OCI-LY1 (cell line): ENCODE data around the gene NEK4.

ENCODE experiments used
- H2AFZ ChIP-seq: fragments of 200-600 bp; sonication (generic), shearing (Covaris generic); 2 replicates; pipeline ENCODE4 v1.6.0; 2014; ENCODE audit warnings: antibody characterized with exemption, mild to moderate bottlenecking, low read length
- H3F3A ChIP-seq: fragments of 200-600 bp; sonication (generic), shearing (Covaris generic); 2 replicates; pipeline ENCODE4 v1.6.0; 2014; ENCODE audit warnings: mild to moderate bottlenecking, antibody characterized with exemption, low read length, moderate library complexity; ENCODE audit not compliant: insufficient read depth
- H3K27ac ChIP-seq: fragments of 200-600 bp; sonication (generic); 2 replicates; pipeline ENCODE4 v1.5.1; 2014; ENCODE audit warnings: low read length, mixed run types, mild to moderate bottlenecking, low read depth; ENCODE audit not compliant: poor library complexity, severe bottlenecking
- H3K27me3 ChIP-seq: fragments of 200-600 bp; sonication (generic); 2 replicates; pipeline ENCODE4 v1.6.0; 2014; ENCODE audit warnings: antibody characterized with exemption, mild to moderate bottlenecking, low read length, moderate library complexity; ENCODE audit not compliant: insufficient read depth
- H3K36me3 ChIP-seq: fragments of 200-600 bp; sonication (generic); 2 replicates; pipeline ENCODE4 v1.6.1; 2014; ENCODE audit warnings: mild to moderate bottlenecking, antibody characterized with exemption, low read length, moderate library complexity, mixed read lengths; ENCODE audit not compliant: insufficient read depth
- H3K4me1 ChIP-seq: fragments of 200-600 bp; sonication (generic); 2 replicates; pipeline ENCODE4 v1.5.1; 2014; ENCODE audit warnings: mild to moderate bottlenecking, low read length, moderate library complexity; ENCODE audit not compliant: insufficient read depth, severe bottlenecking
- H3K4me2 ChIP-seq: fragments of 200-600 bp; sonication (generic), shearing (Covaris generic); 2 replicates; pipeline ENCODE4 v1.6.1; 2014; ENCODE audit warnings: low read length
- H3K4me3 ChIP-seq: fragments of 200-600 bp; sonication (generic); 2 replicates; pipeline ENCODE4 v1.5.1; 2014; ENCODE audit warnings: low read length, low read depth, mild to moderate bottlenecking, mixed read lengths; ENCODE audit not compliant: poor library complexity, severe bottlenecking
- H3K79me2 ChIP-seq: fragments of 200-600 bp; shearing (Covaris generic); 2 replicates; pipeline ENCODE4 v1.6.1; 2016; ENCODE audit warnings: mixed run types, low read length, mixed read lengths; ENCODE audit not compliant: insufficient read depth
- H3K9ac ChIP-seq: fragments of 200-600 bp; sonication (generic), shearing (Covaris generic); 2 replicates; pipeline ENCODE4 v1.6.1; 2014; ENCODE audit warnings: mild to moderate bottlenecking, low read length, mixed read lengths
- H3K9me2 ChIP-seq: fragments of 200-600 bp; sonication (generic), shearing (Covaris generic); 2 replicates; pipeline ENCODE4 v1.6.1; 2014; ENCODE audit warnings: low read depth, mild to moderate bottlenecking, low read length, mixed read lengths
- H3K9me3 ChIP-seq: fragments of 200-600 bp; shearing (Covaris generic); 2 replicates; pipeline ENCODE4 v1.6.1; 2014; ENCODE audit warnings: low read length, mixed read lengths
- H4K20me1 ChIP-seq: fragments of 200-600 bp; sonication (generic), shearing (Covaris generic); 2 replicates; pipeline ENCODE4 v1.6.0; 2016; ENCODE audit warnings: mild to moderate bottlenecking, low read length; ENCODE audit not compliant: insufficient read depth
- EZH2 ChIP-seq: fragments of 200-600 bp; sonication (generic), shearing (Covaris generic); IDR thresholded peaks from 2 replicates; pipeline ENCODE4 v1.8.0; 2017; ENCODE audit warnings: borderline replicate concordance, mixed run types, mild to moderate bottlenecking, antibody characterized with exemption, low read length, moderate library complexity, mixed read lengths
- TF ChIP-seq, protein P1 (sequence below): fragments of 200-600 bp; sonication (generic), shearing (Covaris generic); IDR thresholded peaks from 2 replicates; pipeline ENCODE4 v1.5.1; 2017; ENCODE audit warnings: mild to moderate bottlenecking, antibody characterized with exemption, low read length, moderate library complexity, mixed read lengths

NEK4 gene

GRCh38 chr3:52809662-52810377 lies 39.1 kb upstream of the NEK4 start:
- H3K27me3 ChIP-seq = no peaks in the 10 kb centered on the region
- H2AFZ ChIP-seq = no peak overlapping the region
- TF ChIP-seq, protein P1, sequence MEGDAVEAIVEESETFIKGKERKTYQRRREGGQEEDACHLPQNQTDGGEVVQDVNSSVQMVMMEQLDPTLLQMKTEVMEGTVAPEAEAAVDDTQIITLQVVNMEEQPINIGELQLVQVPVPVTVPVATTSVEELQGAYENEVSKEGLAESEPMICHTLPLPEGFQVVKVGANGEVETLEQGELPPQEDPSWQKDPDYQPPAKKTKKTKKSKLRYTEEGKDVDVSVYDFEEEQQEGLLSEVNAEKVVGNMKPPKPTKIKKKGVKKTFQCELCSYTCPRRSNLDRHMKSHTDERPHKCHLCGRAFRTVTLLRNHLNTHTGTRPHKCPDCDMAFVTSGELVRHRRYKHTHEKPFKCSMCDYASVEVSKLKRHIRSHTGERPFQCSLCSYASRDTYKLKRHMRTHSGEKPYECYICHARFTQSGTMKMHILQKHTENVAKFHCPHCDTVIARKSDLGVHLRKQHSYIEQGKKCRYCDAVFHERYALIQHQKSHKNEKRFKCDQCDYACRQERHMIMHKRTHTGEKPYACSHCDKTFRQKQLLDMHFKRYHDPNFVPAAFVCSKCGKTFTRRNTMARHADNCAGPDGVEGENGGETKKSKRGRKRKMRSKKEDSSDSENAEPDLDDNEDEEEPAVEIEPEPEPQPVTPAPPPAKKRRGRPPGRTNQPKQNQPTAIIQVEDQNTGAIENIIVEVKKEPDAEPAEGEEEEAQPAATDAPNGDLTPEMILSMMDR = no peak
- no peak for TF ChIP-seq EZH2
- H3K27ac ChIP-seq = no peak overlapping the region
- no peaks in the 10 kb centered on the region for H3K9me2 ChIP-seq
- H3K9me3 ChIP-seq = no peaks in the 10 kb centered on the region
- H3K9ac ChIP-seq = no peak overlapping the region
- no peaks in the 10 kb centered on the region for H3K36me3 ChIP-seq
- H4K20me1 ChIP-seq = no peaks in the 10 kb centered on the region
- H3K4me1 ChIP-seq = no peaks in the 10 kb centered on the region
- no peaks in the 10 kb centered on the region for H3F3A ChIP-seq
- H3K79me2 ChIP-seq = no peaks in the 10 kb centered on the region
- no peak overlapping the region for H3K4me2 ChIP-seq
- no peak overlapping the region for H3K4me3 ChIP-seq

DNA sequence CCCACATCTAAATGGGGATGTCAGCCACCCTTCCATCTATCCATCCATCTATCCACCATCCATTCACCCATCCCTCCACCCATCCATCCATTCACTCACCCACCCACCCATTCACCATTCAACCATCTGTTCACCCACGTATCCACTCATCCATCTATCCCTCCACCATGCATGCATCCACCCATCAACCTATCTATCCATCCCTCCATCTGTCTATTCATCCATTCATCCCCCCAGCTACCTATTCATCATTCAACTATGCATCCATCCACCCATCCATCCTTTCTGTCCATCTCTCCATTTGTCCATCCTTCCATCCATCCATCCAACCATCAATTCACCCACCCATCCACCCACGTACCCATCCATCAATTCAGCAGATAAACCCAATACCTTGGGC lies 38.4 kb upstream of the NEK4 start:
- Histone ChIP-seq H2AFZ (no peak overlapping the region), H3K27me3 (no peaks in the 10 kb centered on the region), H3K4me2 (no peak overlapping the region), H3K9me2 (no peaks in the 10 kb centered on the region), H4K20me1 (no peaks in the 10 kb centered on the region), H3K9ac (no peak overlapping the region), H3F3A (no peaks in the 10 kb centered on the region), H3K79me2 (no peaks in the 10 kb centered on the region), H3K9me3 (no peaks in the 10 kb centered on the region), H3K27ac (no peak overlapping the region), H3K4me1 (no peaks in the 10 kb centered on the region), H3K4me3 (no peak overlapping the region), H3K36me3 (no peaks in the 10 kb centered on the region)
- TF ChIP-seq EZH2 = no peak
- TF ChIP-seq, protein P1 = no peak

DNA sequence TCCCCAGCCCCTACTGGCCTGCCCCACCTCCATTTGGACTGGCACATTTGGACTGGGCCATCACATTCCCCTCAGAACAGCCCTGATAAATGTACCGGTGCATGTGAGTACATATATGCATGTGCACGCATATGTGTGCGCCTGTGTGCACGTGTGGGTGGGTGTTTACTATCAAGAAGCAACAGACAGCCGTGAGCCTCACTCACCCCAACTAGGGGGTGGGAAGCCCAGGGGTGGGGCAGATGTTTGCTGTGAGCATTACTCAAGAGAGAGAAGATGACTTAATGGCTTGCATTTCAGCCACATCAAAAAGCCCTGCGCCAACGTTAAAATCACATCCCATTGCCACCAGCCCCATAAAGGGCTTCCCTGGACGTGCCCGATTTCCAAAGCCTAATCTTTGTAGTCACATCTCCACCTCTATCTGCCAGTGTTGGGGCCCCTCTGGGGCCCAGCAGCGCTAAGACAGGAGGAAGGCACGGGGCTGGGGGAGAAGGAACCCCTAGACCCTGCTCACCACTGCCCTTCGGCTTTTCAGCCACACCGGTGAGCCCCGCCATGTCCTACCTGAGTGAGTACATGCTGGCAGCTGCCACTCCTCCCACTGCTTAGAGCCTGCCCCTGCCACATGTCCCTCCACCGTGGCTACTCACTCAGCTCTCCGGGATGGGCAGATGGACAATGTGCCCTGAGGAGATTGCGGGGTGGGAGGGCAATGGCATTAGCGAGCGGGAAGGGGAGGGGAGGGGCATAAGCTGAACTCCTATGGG lies 34.7 kb upstream of the NEK4 start:
- H3K79me2 ChIP-seq = no peaks in the 10 kb centered on the region
- no peak overlapping the region for H3K27ac ChIP-seq
- H3K4me3 ChIP-seq = no peak overlapping the region
- H2AFZ ChIP-seq = no peak overlapping the region
- no peaks in the 10 kb centered on the region for H3K36me3 ChIP-seq
- H4K20me1 ChIP-seq = no peaks in the 10 kb centered on the region
- H3K27me3 ChIP-seq = no peaks in the 10 kb centered on the region
- H3K9me3 ChIP-seq = no peaks in the 10 kb centered on the region
- TF ChIP-seq, protein P1 = no peak
- TF ChIP-seq EZH2 = no peak
- H3K9ac ChIP-seq = no peak overlapping the region
- H3K4me1 ChIP-seq = no peaks in the 10 kb centered on the region
- no peaks in the 10 kb centered on the region for H3F3A ChIP-seq
- H3K9me2 ChIP-seq = no peaks in the 10 kb centered on the region
- no peak overlapping the region for H3K4me2 ChIP-seq
